BJ (cell line): ENCODE results near the gene ARMC3. TPM values are rescaled to one million over a fixed set of nuclear protein-coding genes. Genes with fewer than 3 reads are reported as not detected.
"Not testable (repeated sequence)": the region's sequence is repeated elsewhere in the genome, so short reads cannot be mapped to it uniquely, and the experiment has no call there.

ENCODE experiments used
- CTCF ChIA-PET: fragments of 350-600 bp; formaldehyde crosslinking; extraction: SDS; loops from one replicate; lab custom pipeline; 2021; ENCODE audit warnings: antibody characterized with exemption, inconsistent platforms; lab: Yijun Ruan, JAX
- POLR2A ChIA-PET: fragments of 300-600 bp; sonication (Branson Sonifier 250); formaldehyde crosslinking; extraction: SDS; loops from one replicate; lab custom pipeline; 2021; ENCODE audit warnings: antibody characterized with exemption; lab: Charles Lee
- DNase-seq: peaks from one replicate; pipeline ENCODE4 v3.0.0-alpha.2; 2011; ENCODE audit warnings: low read depth
- H3K27me3 ChIP-seq: 2 replicates; pipeline ENCODE4 v1.6.0; 2011; ENCODE audit warnings: low read length; ENCODE audit not compliant: control insufficient read depth, insufficient read depth
- H3K36me3 ChIP-seq: 2 replicates; pipeline ENCODE4 v1.5.1; 2011; ENCODE audit warnings: low read length; ENCODE audit not compliant: control insufficient read depth, insufficient read depth
- H3K4me3 ChIP-seq: 2 replicates; pipeline ENCODE4 v1.5.1; 2011; ENCODE audit warnings: low read depth, mild to moderate bottlenecking, control low read depth, low read length
- polyA plus RNA-seq: library from polyadenylated mRNA; depleted of rRNA; stranded (reverse); fragments of >200 nt; gene quantifications from 2 replicates; pipeline ENCODE4 v1.2.3, GENCODE V29; 2011
- TF ChIP-seq, protein P1 (sequence below): IDR thresholded peaks from 2 replicates; pipeline ENCODE4 v1.5.1; 2011; ENCODE audit warnings: low read depth, mild to moderate bottlenecking, control low read depth, inconsistent platforms, low read length, moderate library complexity; ENCODE audit not compliant: insufficient read depth

The ARMC3 gene
- polyA plus RNA-seq, 1 experiment = not detected

DNA sequence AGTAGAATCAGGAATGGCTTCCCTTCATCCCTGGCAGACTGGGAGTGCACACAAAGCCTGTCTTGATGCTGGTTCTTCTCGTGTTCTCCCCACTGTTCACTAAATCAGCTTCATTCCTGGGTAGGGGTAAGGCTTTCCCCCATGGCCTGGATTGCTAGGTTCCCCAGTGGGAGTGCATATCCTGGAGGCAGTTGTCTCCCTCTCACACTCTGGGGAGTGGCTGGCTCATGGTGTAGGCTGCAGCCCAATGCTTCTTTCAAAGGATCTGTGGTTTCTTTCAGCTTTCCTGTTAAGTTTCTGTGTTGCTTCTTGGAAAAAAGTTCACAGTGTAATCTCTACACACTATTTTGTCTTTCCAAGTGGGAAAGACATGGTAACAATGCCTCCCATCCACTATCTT is 32.6 kb upstream of the ARMC3 start:
- POLR2A ChIA-PET = no interaction called here
- TF ChIP-seq, protein P1, sequence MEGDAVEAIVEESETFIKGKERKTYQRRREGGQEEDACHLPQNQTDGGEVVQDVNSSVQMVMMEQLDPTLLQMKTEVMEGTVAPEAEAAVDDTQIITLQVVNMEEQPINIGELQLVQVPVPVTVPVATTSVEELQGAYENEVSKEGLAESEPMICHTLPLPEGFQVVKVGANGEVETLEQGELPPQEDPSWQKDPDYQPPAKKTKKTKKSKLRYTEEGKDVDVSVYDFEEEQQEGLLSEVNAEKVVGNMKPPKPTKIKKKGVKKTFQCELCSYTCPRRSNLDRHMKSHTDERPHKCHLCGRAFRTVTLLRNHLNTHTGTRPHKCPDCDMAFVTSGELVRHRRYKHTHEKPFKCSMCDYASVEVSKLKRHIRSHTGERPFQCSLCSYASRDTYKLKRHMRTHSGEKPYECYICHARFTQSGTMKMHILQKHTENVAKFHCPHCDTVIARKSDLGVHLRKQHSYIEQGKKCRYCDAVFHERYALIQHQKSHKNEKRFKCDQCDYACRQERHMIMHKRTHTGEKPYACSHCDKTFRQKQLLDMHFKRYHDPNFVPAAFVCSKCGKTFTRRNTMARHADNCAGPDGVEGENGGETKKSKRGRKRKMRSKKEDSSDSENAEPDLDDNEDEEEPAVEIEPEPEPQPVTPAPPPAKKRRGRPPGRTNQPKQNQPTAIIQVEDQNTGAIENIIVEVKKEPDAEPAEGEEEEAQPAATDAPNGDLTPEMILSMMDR = no peak
- Histone ChIP-seq H3K36me3 (no peaks in the 10 kb centered on the region), H3K27me3 (no peaks in the 10 kb centered on the region), H3K4me3 (no peak overlapping the region)
- no peak for DNase-seq
- CTCF ChIA-PET = no interaction called here

DNA sequence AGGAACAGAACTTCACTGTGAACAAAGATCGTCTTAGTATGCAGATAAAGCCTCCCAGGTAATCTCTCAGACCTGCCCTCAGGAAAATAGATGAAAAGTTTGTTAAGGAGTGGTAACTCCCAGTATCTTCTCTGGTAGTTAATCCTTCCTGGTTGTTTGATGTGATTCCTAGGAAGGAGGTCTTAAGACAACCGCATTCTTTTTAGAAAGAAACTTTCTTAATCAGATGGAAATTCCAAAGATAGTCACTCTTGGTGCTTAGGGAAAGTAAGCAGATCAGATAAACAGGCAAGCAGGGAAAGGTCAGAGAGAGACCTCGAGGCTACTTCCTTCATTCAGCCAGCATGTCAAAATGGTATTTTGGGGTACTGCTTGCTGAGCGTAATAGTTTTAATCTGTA is 30.5 kb upstream of the ARMC3 start:
- ChIA-PET CTCF (interaction anchor here (0.8 kb wide), 1 partner anchor 312 kb away, joined by 6 read pairs; no protein-coding TSS in a partner anchor), POLR2A (no interaction called here)
- DNase-seq = no peak
- Histone ChIP-seq H3K4me3 (no peak overlapping the region), H3K27me3 (no peaks in the 10 kb centered on the region), H3K36me3 (no peaks in the 10 kb centered on the region)
- TF ChIP-seq, protein P1 = no peak

DNA sequence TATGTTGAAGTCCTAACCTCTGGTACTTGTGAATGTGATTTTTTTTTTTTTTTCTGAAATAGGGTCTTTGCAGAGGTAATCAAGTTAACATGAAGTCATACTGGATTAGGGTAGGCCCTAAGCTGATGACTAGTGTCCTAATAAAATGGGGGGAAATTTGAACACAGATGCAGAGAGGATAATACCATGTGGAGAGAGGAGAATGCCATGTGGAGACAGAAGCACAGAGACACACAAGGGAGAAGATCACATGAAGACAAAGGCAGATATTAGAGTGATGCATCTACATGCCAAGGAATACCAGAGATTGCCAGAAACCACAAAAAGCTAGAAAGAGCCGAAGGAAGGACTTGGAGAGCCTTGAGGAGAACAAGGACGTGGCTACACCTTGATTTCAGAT is 28.5 kb upstream of the ARMC3 start:
- no peak for DNase-seq
- Histone ChIP-seq H3K4me3 (no peak overlapping the region), H3K36me3 (no peaks in the 10 kb centered on the region), H3K27me3 (no peaks in the 10 kb centered on the region)
- ChIA-PET POLR2A (no interaction called here), CTCF (no interaction called here)
- TF ChIP-seq, protein P1 = no peak

DNA sequence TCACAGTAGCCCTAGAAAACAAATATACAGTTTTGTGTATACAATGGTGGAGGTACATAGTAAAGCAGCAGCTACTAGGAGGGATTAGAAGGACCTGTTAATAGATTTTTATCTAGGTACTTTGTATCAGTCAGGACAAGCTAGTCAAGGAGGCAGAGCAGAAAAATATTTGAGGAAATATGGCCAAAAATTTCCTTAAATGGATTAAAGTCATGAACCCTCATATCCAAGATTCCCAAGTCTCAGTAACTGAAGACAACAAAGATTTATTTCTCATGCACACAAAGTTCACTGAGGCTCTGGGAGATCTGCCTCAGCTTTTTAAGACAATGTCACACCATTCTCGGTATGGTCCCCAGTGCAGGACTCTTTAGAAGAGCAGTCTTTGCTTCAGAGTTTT is 28.1 kb upstream of the ARMC3 start:
- no peaks in the 10 kb centered on the region for H3K36me3 ChIP-seq
- H3K4me3 ChIP-seq = no peak overlapping the region
- CTCF ChIA-PET = no interaction called here
- no peak for DNase-seq
- H3K27me3 ChIP-seq = no peaks in the 10 kb centered on the region
- POLR2A ChIA-PET = no interaction called here
- TF ChIP-seq, protein P1 = no peak

DNA sequence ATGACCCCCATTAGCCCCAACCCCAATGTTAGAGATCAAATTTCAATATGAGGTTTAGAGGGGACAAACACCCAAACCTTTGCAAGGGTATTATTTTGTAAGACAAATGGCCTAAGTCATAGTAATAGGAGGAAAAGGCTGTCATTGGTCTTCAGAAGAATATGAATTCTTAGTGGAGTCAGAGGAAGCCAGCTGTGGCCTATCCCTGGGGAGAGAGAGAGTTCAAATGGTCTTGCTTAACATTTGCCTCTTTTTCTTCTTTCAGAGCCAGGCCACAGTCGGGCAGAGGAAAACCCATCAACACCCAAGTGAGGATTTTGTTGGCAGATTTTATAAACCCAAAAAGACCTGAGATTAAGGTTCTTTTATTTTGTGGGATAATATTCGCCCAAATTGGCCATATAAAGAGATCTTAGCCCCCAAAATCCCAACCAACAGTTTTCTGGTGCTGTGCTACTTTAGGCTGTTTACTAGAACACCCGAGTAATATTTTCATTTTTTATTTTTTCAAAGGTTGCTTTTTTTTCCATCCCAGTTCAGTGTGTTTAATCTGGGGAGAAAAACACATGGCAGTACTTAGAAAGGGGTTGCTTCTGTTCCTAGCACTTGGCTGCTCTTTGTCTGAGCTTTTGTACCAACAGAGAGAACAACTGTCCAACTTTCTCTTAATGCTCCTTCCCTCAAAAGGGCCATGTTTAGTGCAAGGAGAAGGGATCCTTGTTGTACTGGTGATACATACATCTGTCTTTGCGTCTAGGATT is 26.8 kb upstream of the ARMC3 start:
- TF ChIP-seq, protein P1 = no peak
- no peak for DNase-seq
- ChIA-PET CTCF (no interaction called here), POLR2A (no interaction called here)
- Histone ChIP-seq H3K27me3 (no peaks in the 10 kb centered on the region), H3K36me3 (no peaks in the 10 kb centered on the region), H3K4me3 (no peak overlapping the region)

DNA sequence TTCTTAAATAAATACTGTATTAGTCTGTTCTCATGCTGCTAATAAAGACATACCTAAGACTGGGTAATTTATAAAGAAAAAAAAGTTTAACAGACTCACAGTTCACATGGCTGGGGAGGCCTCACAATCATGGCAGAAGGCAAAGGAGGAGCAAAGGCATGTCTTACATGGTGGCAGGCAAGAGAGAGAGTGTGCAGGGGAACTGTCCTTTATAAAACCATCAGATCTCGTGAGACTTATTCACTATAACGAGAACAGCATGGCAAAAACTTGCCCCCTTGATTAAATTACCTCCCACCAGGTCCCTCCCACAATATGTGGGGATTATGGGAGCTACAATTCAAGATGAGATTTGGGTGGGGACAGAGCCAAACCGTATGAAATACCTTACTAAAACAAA is 25.7 kb upstream of the ARMC3 start:
- POLR2A ChIA-PET, CTCF ChIA-PET: not testable (repeated sequence)

More for the DNA sequence above, 25.7 kb upstream of the ARMC3 start:
- H3K27me3 ChIP-seq, H3K36me3 ChIP-seq, DNase-seq, H3K4me3 ChIP-seq: not testable (repeated sequence)
